ENCODE data around the gene TMEM131.

TMEM131 gene

DNA sequence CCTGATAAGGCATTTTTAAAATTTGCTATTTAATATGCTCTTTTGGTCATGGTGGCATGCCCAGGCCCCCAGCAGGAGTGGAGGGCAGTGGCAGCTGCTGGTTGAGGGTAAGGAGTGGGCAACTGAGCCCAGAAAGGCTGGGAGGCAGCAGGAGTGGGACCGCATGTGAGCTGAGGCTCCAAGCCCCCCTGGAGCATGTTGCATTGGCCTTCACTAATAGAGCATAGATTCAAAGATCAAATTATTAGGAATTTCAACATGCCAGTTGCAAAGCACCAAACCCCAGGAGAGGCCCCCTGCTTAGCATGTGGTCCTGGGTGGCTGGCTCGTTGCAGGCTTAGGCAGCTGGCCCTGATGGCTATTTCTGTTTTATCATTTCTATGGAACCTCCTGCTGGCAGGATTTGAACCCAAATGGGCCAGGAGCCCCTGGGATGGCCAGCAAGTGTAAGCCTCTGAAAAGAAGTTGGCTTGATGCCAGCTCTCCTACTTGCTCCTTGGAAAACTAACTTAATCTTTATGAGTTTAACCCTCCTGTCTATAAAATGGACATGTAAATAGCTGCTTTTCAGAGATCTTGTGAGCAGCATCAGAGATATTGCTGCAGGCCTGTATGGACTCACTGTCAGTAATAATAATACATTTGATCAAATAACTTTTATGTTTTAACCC is 42.1 kb upstream of the TMEM131 start:
- TF ChIP-seq, protein P1, sequence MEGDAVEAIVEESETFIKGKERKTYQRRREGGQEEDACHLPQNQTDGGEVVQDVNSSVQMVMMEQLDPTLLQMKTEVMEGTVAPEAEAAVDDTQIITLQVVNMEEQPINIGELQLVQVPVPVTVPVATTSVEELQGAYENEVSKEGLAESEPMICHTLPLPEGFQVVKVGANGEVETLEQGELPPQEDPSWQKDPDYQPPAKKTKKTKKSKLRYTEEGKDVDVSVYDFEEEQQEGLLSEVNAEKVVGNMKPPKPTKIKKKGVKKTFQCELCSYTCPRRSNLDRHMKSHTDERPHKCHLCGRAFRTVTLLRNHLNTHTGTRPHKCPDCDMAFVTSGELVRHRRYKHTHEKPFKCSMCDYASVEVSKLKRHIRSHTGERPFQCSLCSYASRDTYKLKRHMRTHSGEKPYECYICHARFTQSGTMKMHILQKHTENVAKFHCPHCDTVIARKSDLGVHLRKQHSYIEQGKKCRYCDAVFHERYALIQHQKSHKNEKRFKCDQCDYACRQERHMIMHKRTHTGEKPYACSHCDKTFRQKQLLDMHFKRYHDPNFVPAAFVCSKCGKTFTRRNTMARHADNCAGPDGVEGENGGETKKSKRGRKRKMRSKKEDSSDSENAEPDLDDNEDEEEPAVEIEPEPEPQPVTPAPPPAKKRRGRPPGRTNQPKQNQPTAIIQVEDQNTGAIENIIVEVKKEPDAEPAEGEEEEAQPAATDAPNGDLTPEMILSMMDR (IDR thresholded peaks at IDR 0.05; ENCODE audit: low read depth, low read length): no peak
- no peak overlapping the region for H3K4me3 ChIP-seq (ENCODE audit: low read depth, low read length)
- H3K36me3 ChIP-seq: no peaks in the 10 kb centered on the region
- no peak overlapping the region for H3K27ac ChIP-seq
- H3K27me3 ChIP-seq (ENCODE audit: insufficient read depth, low read depth, severe bottlenecking): no peaks in the 10 kb centered on the region
- no peak for DNase-seq
- H3K9me3 ChIP-seq (ENCODE audit: severe bottlenecking): no peaks in the 10 kb centered on the region

DNA sequence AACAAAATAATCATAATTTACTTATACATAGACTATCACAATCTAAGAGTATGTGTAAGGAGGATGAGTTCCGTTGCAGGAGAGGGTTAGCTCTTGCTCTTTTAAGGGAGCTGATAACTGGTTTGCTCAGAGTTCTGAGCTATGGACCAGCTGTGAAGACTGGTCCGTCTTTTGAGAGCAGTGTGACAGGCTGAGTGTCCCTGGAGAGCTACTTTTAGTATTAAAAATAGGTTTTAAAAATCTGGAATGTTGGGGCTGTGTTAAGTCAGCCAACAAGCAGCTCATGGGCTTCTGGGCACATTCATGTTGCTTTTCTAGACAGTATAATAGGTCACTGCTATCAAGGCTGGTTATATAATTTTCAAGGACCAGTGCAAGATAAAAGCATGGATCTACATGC is 41.5 kb upstream of the TMEM131 start:
- Histone ChIP-seq H3K27ac (no peak overlapping the region), H3K36me3 (no peaks in the 10 kb centered on the region), H3K27me3 (ENCODE audit: insufficient read depth, low read depth, severe bottlenecking) (no peaks in the 10 kb centered on the region), H3K4me3 (ENCODE audit: low read depth, low read length) (no peak overlapping the region), H3K9me3 (ENCODE audit: severe bottlenecking) (no peaks in the 10 kb centered on the region)
- TF ChIP-seq, protein P1 (IDR thresholded peaks at IDR 0.05; ENCODE audit: low read depth, low read length): no peak
- DNase-seq: no peak

DNA sequence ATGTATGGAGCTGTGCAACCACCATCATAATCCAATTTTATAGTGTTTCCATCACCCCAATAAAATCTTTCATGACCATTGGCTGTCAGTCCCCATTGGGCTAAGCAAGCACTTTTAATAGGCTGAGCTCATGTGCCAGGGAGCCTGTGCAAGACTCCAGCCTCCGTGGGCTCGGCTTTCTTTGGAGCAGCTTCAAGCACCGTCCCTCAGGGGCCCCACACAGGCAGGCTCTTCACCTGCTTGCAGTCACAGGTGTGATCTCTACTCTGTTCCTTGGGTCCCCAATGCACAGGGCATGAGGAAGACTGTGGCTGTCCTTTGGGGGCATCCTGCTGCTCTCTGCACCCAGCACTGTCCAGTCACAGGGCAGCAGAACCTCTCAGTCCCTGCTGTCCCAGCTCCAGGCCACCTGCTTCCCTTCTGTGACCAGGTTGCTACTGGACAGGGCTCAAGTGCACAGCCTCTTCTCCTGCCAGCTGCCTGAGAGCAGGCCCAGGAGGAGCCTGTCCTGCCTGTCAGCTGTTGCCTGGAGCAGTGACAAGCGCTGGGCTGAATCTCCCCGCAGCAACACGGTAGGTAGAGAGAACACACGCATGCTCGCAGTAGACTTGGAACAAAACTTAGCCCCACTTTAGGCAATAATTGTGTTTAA is 40.7 kb upstream of the TMEM131 start:
- H3K4me3 ChIP-seq (ENCODE audit: low read depth, low read length): no peak overlapping the region
- H3K36me3 ChIP-seq: no peaks in the 10 kb centered on the region
- no peaks in the 10 kb centered on the region for H3K27me3 ChIP-seq (ENCODE audit: insufficient read depth, low read depth, severe bottlenecking)
- no peaks in the 10 kb centered on the region for H3K9me3 ChIP-seq (ENCODE audit: severe bottlenecking)
- peak; percentile 60 for DNase-seq
- TF ChIP-seq, protein P1 (IDR thresholded peaks at IDR 0.05; ENCODE audit: low read depth, low read length): no peak
- no peak overlapping the region for H3K27ac ChIP-seq

DNA sequence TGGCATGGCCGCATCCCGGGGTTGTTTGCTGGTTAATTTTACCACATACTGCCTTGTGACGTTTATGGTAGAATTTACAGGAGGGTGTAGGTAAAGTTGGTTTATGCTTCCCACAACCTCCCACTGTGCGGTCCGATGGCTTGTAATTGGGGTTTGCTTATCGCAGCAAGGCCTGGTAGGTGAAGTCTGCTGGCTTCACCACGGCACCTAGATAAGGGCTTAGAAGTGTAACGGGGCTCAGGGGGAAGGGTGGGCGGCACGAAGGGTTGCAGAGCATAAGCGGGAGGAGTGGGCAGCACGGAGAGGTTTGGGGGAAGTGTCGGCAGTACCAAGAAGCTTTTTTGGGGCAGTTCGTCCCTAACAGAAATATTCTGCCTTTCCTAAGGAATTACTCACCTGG is 39.0 kb upstream of the TMEM131 start:
- H3K4me3 ChIP-seq (ENCODE audit: low read depth, low read length): no peak overlapping the region
- no peak for DNase-seq
- TF ChIP-seq, protein P1 (IDR thresholded peaks at IDR 0.05; ENCODE audit: low read depth, low read length): no peak

DNA sequence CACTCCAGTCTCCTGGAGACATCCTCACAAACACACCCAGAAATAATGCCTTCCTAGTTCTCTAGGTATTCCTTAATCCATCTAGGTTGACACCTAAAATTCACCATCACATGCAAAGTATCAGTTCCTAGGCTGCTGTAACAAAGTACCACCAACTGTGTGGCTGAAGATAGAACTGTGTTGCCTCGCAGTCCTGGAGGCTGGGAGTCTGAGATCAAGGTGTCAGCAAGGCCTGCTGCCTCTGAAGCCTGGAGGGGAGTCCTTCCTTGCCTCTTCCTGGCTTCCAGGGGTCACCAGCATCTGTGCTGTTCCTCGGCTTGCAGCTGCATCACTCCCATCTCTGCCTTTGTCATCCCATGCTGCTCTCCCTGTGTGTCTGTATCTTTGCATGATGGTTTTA is 36.3 kb upstream of the TMEM131 start:
- DNase-seq: no peak
- H3K27me3 ChIP-seq (ENCODE audit: insufficient read depth, low read depth, severe bottlenecking): no peaks in the 10 kb centered on the region
- H3K36me3 ChIP-seq: no peaks in the 10 kb centered on the region
- TF ChIP-seq, protein P1 (IDR thresholded peaks at IDR 0.05; ENCODE audit: low read depth, low read length): no peak
- H3K9me3 ChIP-seq (ENCODE audit: severe bottlenecking): no peaks in the 10 kb centered on the region
- H3K4me3 ChIP-seq (ENCODE audit: low read depth, low read length): no peak overlapping the region
- H3K27ac ChIP-seq: no peak overlapping the region

More for the DNA sequence above, 39.0 kb upstream of the TMEM131 start:
- no peaks in the 10 kb centered on the region for H3K36me3 ChIP-seq
- H3K27ac ChIP-seq: no peak overlapping the region
- H3K27me3 ChIP-seq (ENCODE audit: insufficient read depth, low read depth, severe bottlenecking): no peaks in the 10 kb centered on the region
- H3K9me3 ChIP-seq (ENCODE audit: severe bottlenecking): no peaks in the 10 kb centered on the region
